GM18909 (cell line): Measurements from ENCODE around the gene CARD11.
"Not testable (repeated sequence)": the region's sequence is repeated elsewhere in the genome, so short reads cannot be mapped to it uniquely, and the experiment has no call there.

Experiments
- ATAC-seq: cut with Tn5 transposase; IDR thresholded peaks from one replicate; pipeline ENCODE4 v1.9.1; 2021; ENCODE audit warnings: mild to moderate bottlenecking; ENCODE audit not compliant: unreplicated experiment, poor library complexity

Gene CARD11

GRCh38 chr7:3066506-3066905 lies 22.8 kb upstream of the CARD11 start:
- no peak for ATAC-seq

- peak; percentile 39 for ATAC-seq
Measured at GRCh38 chr7:3065724-3066143, 22.1 kb upstream of the CARD11 start.

- no peak for ATAC-seq
Measured at GRCh38 chr7:3064067-3064466, 20.4 kb upstream of the CARD11 start.

GRCh38 chr7:3063016-3063753 lies 19.5 kb upstream of the CARD11 start:
- ATAC-seq: peak; percentile 91

GRCh38 chr7:3057066-3057420 lies 13.4 kb upstream of the CARD11 start:
- no peak for ATAC-seq

GRCh38 chr7:3056234-3057065 lies 12.8 kb upstream of the CARD11 start:
- ATAC-seq: no peak

- ATAC-seq: no peak
Measured at GRCh38 chr7:3055626-3056025, 12.0 kb upstream of the CARD11 start.

- peak; percentile 81 for ATAC-seq
Measured at GRCh38 chr7:3042861-3043489, 692 bp downstream of the CARD11 start.

GRCh38 chr7:3041986-3042675 lies 1.5 kb downstream of the CARD11 start:
- ATAC-seq: no peak

GRCh38 chr7:3039787-3040186 lies 3.9 kb downstream of the CARD11 start:
- ATAC-seq: no peak

- not testable (repeated sequence) for ATAC-seq
Measured at GRCh38 chr7:3038011-3038410, 5.7 kb downstream of the CARD11 start.

- no peak for ATAC-seq
Measured at GRCh38 chr7:3037259-3037658, 6.4 kb downstream of the CARD11 start.

- no peak for ATAC-seq
Measured at GRCh38 chr7:3034591-3035150, 9.0 kb downstream of the CARD11 start.

GRCh38 chr7:3033581-3033980 lies 10.1 kb downstream of the CARD11 start:
- ATAC-seq: no peak

- ATAC-seq: no peak
Measured at GRCh38 chr7:3033136-3033535, 10.5 kb downstream of the CARD11 start.

GRCh38 chr7:3032256-3032655 lies 11.4 kb downstream of the CARD11 start:
- no peak for ATAC-seq

GRCh38 chr7:3029138-3029537 lies 14.5 kb downstream of the CARD11 start:
- ATAC-seq: no peak

- no peak for ATAC-seq
Measured at GRCh38 chr7:3028758-3029093, 14.9 kb downstream of the CARD11 start.

GRCh38 chr7:3028071-3028757 lies 15.5 kb downstream of the CARD11 start:
- ATAC-seq: no peak
